Stimulated activated CD4-positive, alpha-beta T cell treated with anti-CD3 and anti-CD28 coated beads, Interleukin-12 subunit alpha, Interleukin-12 subunit beta, amount 100 ng/mL, for 48 hours (primary cell): Measurements from ENCODE around the gene ISL1.

Experiments
- DNase-seq, 3 donors: peaks; one replicate each; pipeline ENCODE4 v3.0.0-alpha.2; 2020; ENCODE audit warnings: low read depth in 2 of 3, low spot score in 1 of 3

ISL1 gene

GRCh38 chr5:51386916-51387883 is 4.0 kb downstream of the ISL1 start:
- DNase-seq, result no peak

GRCh38 chr5:51387884-51388275 is 4.6 kb downstream of the ISL1 start:
- DNase-seq, result no peak

GRCh38 chr5:51388488-51389287 is 5.4 kb downstream of the ISL1 start:
- DNase-seq, result no peak

- no peak for DNase-seq
These were observed 6.0 kb downstream of the ISL1 start for GRCh38 chr5:51389288-51389576.

GRCh38 chr5:51389577-51390463 is 6.6 kb downstream of the ISL1 start:
- no peak for DNase-seq

DNA sequence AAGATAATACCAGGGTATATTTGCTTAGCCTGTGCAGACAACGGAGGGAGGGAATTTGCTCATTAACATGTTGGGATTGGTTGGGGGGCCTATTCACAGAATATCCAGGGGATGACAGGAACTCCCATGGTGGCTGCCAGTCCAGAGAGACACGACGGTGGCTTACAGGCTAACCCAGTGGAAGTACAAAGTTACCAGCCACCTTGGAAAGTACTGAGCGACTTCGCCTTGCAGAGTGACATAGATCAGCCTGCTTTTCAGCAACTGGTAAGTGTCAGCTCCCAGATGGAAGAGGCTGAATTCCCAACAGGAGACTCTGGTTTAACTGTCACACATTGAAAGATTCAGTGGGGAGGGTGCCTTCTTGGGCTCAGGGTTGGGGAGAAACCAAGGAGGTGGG is 7.9 kb downstream of the ISL1 start:
- DNase-seq, result no peak

DNA sequence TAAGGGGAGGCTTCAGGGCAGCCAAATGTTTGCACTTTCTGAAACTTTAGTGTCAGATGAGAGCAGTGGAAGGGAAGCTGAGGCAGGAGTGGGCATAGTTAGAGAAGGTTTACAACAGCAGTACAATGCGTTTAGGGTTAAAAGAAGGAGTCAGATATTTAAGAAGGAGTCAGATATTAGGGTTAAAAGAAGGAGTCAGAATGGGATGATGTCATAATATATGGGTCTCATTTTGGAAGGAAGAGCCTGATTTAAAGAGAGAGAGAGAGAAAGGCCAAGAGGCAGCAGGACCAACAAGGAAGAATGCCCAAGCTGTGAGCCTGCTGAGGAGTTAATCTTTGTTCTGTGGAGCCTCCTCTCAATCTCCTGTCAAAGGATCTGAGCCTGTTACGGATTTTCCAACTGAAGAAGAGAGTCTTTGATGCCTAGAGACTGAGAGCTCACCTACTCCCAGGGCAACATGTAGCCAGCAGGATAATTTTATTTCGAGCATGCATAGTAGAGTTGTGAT is 9.5 kb downstream of the ISL1 start:
- DNase-seq, result no peak

- DNase-seq, result no peak
These were observed 11.4 kb downstream of the ISL1 start for GRCh38 chr5:51394609-51395008.

DNA sequence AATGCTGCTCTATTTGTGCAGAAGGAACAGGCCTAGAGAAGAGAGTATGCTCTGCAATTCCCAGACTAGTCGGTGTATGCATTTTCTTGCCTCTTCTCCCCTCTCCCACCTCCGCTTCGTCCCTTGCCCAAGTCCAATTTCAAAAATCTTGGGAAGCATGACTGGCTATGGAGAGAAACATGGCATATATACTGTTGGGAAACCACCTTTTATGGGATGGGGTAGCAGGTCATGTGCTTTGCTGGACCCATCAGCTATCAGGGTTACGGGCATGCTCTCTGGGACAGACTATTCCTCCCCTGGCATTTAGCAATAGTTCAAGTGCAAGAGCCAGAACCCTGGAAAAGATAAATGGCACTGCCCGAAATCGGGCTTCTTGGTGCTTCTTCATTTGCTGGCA is 12.0 kb downstream of the ISL1 start:
- no peak for DNase-seq

- no peak for DNase-seq
These were observed 12.6 kb downstream of the ISL1 start for GRCh38 chr5:51395666-51396356.

GRCh38 chr5:51396797-51397196 is 13.5 kb downstream of the ISL1 start:
- no peak for DNase-seq

GRCh38 chr5:51397996-51398395 is 14.7 kb downstream of the ISL1 start:
- DNase-seq, result no peak

GRCh38 chr5:51398875-51399642 is 15.8 kb downstream of the ISL1 start:
- no peak for DNase-seq

DNA sequence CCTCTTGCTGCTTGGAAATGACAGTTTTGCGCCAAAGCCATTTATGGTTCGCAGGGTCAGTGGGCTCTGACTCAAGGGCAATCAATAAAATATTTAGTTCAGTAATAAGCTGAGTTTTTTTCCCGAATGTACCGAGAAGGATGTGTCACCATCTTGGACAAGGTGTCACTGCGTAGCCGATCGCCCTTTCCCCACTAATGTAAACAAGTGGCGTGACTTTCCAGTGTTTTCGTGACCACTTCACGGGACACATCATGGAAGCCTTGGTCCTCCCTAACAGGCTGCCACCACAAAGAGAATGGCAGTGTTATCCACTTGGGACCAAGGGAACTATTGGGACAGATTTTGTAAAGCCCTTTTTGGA is 16.4 kb downstream of the ISL1 start:
- DNase-seq, result no peak

GRCh38 chr5:51404255-51404654 is 21.0 kb downstream of the ISL1 start:
- no peak for DNase-seq

- no peak for DNase-seq
These were observed 28.7 kb downstream of the ISL1 start for GRCh38 chr5:51411921-51412325.

- DNase-seq, result no peak
These were observed 31.3 kb downstream of the ISL1 start for GRCh38 chr5:51414516-51414915.

DNA sequence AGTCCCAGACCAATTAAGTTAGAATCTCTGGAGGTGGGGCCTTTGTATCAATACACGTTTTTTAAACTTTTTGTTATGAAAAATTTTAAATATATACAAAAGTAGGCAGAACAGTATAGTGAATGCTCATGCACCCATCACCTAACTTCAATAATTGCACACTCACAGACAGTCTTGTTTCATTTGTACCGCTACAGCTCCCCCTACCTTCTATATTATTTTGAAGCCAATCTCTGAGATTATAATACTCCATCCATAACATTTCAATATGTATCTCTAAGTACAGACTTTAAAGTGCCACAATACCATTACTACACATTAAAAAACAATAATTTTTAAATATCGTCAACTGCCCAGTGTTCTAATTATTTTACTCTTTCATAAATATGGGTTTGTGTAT is 32.9 kb downstream of the ISL1 start:
- no peak for DNase-seq

- no peak for DNase-seq
These were observed 49.9 kb downstream of the ISL1 start for GRCh38 chr5:51433052-51433710.
